Activated B cell treated with CpG ODN at 0.5 μM for 24 hours (primary cell): Measurements from ENCODE around the gene TAF11L3. TPM values are rescaled to one million over a fixed set of nuclear protein-coding genes. Genes with fewer than 3 reads are reported as not detected.
"Not testable (repeated sequence)": the region's sequence is repeated elsewhere in the genome, so short reads cannot be mapped to it uniquely, and the experiment has no call there.

ENCODE experiments used
- ATAC-seq: fragments of 200-7000 bp; cut with Tn5 transposase; one replicate; pipeline ENCODE4 v1.10.0; 2021; ENCODE audit warnings: low read depth, mild to moderate bottlenecking, moderate library complexity
- CTCF ChIA-PET: fragments of 350-600 bp; sonication (Branson Sonifier 250); formaldehyde crosslinking; loops from one replicate; lab custom pipeline; 2021; ENCODE audit warnings: antibody characterized with exemption; lab: Charles Lee
- POLR2A ChIA-PET: fragments of 350-600 bp; sonication (Branson Sonifier 250); formaldehyde crosslinking; loops from one replicate; lab custom pipeline; 2021; ENCODE audit warnings: antibody characterized with exemption; lab: Charles Lee
- DNase-seq: peaks from one replicate; pipeline ENCODE4 v3.0.0; 2022
- H3K27ac Mint-ChIP-seq: one replicate; pipeline ENCODE4 v1.8.0; 2020; ENCODE audit warnings: mixed read lengths
- H3K27me3 Mint-ChIP-seq: one replicate; pipeline ENCODE4 v1.8.0; 2021; ENCODE audit warnings: mixed read lengths
- H3K36me3 Mint-ChIP-seq: one replicate; pipeline ENCODE4 v1.8.0; 2021; ENCODE audit warnings: low read depth, mixed read lengths
- H3K4me1 Mint-ChIP-seq: one replicate; pipeline ENCODE4 v1.8.0; 2021; ENCODE audit warnings: mixed read lengths
- H3K4me3 Mint-ChIP-seq: one replicate; pipeline ENCODE4 v1.8.0; 2020; ENCODE audit warnings: mild to moderate bottlenecking, mixed read lengths
- H3K9me3 Mint-ChIP-seq: one replicate; pipeline ENCODE4 v1.8.0; 2020; ENCODE audit warnings: mixed read lengths
- CTCF ChIP-seq: fragments of 200-600 bp; IDR thresholded peaks from one replicate; pipeline ENCODE4 v1.8.0; 2022; ENCODE audit warnings: antibody characterized with exemption, mild to moderate bottlenecking
- intact Hi-C: fragments of 100-400 bp; cut with micrococcal nuclease; formaldehyde crosslinking; loops from one replicate; pipeline ENCODE4 v1.15.1; 2024
- total RNA-seq: library from RNA; stranded (reverse); gene quantifications from 2 replicates; pipeline ENCODE4 v1.2.3, GENCODE V29; 2022

TAF11L3 gene
- total RNA-seq, 1 donor from 2014 or later = not detected

- DNase-seq = no peak
- Mint-ChIP-seq H3K4me3 (no peak overlapping the region), H3K27ac (no peak overlapping the region), H3K4me1 (peaks cover 5% of the 10 kb centered on the region), H3K36me3 (no peaks in the 10 kb centered on the region), H3K27me3 (no peaks in the 10 kb centered on the region), H3K9me3 (no peaks in the 10 kb centered on the region)
- ATAC-seq = no peak
- TF ChIP-seq CTCF = no peak
- intact Hi-C loops = no loop called here
- ChIA-PET POLR2A (no interaction called here), CTCF (no interaction called here)
Observed at GRCh38 chr5:17482790-17483189, 35.4 kb upstream of the TAF11L3 start.

- CTCF ChIA-PET, intact Hi-C loops, H3K4me1 Mint-ChIP-seq: not testable (repeated sequence)
Observed at GRCh38 chr5:17486464-17487173, 31.5 kb upstream of the TAF11L3 start.

GRCh38 chr5:17487174-17487512 is 31.0 kb upstream of the TAF11L3 start:
- ChIA-PET CTCF (no interaction called here), POLR2A (no interaction called here)
- no peaks in the 10 kb centered on the region for H3K9me3 Mint-ChIP-seq
- no peak for TF ChIP-seq CTCF
- DNase-seq (no peak), ATAC-seq (no peak)
- H3K4me3 Mint-ChIP-seq = no peak overlapping the region
- no peak overlapping the region for H3K27ac Mint-ChIP-seq
- intact Hi-C loops = no loop called here
- H3K27me3 Mint-ChIP-seq = no peaks in the 10 kb centered on the region
- H3K4me1 Mint-ChIP-seq = peaks cover 4% of the 10 kb centered on the region
- no peaks in the 10 kb centered on the region for H3K36me3 Mint-ChIP-seq

More at GRCh38 chr5:17486464-17487173, 31.5 kb upstream of the TAF11L3 start:
- POLR2A ChIA-PET, H3K27ac Mint-ChIP-seq, H3K4me3 Mint-ChIP-seq, DNase-seq, ATAC-seq, H3K36me3 Mint-ChIP-seq, H3K27me3 Mint-ChIP-seq, H3K9me3 Mint-ChIP-seq: not testable (repeated sequence)

GRCh38 chr5:17491257-17491656 is 26.9 kb upstream of the TAF11L3 start:
- H3K36me3 Mint-ChIP-seq, H3K27ac Mint-ChIP-seq, H3K4me3 Mint-ChIP-seq, H3K27me3 Mint-ChIP-seq, DNase-seq, H3K9me3 Mint-ChIP-seq, intact Hi-C loops, ATAC-seq, H3K4me1 Mint-ChIP-seq, CTCF ChIA-PET, POLR2A ChIA-PET: not testable (repeated sequence)

- no peak for ATAC-seq
- DNase-seq = no peak
- no peak overlapping the region for H3K4me3 Mint-ChIP-seq
- no peaks in the 10 kb centered on the region for H3K27me3 Mint-ChIP-seq
- H3K27ac Mint-ChIP-seq = no peak overlapping the region
- H3K4me1 Mint-ChIP-seq = peaks cover 4% of the 10 kb centered on the region
- POLR2A ChIA-PET = no interaction called here
- intact Hi-C loops = no loop called here
- no peak for TF ChIP-seq CTCF
- no peaks in the 10 kb centered on the region for H3K36me3 Mint-ChIP-seq
- H3K9me3 Mint-ChIP-seq = peaks cover 5% of the 10 kb centered on the region
- CTCF ChIA-PET = no interaction called here
Observed at GRCh38 chr5:17492770-17493169, 25.4 kb upstream of the TAF11L3 start.

- ATAC-seq (no peak), DNase-seq (no peak)
- no peak for TF ChIP-seq CTCF
- no peak overlapping the region for H3K4me3 Mint-ChIP-seq
- H3K27me3 Mint-ChIP-seq = no peaks in the 10 kb centered on the region
- POLR2A ChIA-PET = no interaction called here
- intact Hi-C loops = no loop called here
- CTCF ChIA-PET = no interaction called here
- no peaks in the 10 kb centered on the region for H3K4me1 Mint-ChIP-seq
- no peak overlapping the region for H3K27ac Mint-ChIP-seq
- peaks cover 5% of the 10 kb centered on the region for H3K9me3 Mint-ChIP-seq
- no peaks in the 10 kb centered on the region for H3K36me3 Mint-ChIP-seq
Observed at GRCh38 chr5:17497446-17497845, 20.7 kb upstream of the TAF11L3 start.

- H3K4me1 Mint-ChIP-seq, H3K36me3 Mint-ChIP-seq, H3K9me3 Mint-ChIP-seq, H3K27me3 Mint-ChIP-seq, H3K4me3 Mint-ChIP-seq, POLR2A ChIA-PET, intact Hi-C loops, H3K27ac Mint-ChIP-seq, ATAC-seq, DNase-seq, CTCF ChIA-PET: not testable (repeated sequence)
Observed at GRCh38 chr5:17497931-17498330, 20.2 kb upstream of the TAF11L3 start, which contains the start of gene TAF11L2. TSS of gene TAF11L2 (plus strand) at chr5:17498231.
